IPS-18c (cell line): ENCODE measurements around the gene TOPBP1.
"Not testable (repeated sequence)": the region's sequence is repeated elsewhere in the genome, so short reads cannot be mapped to it uniquely, and the experiment has no call there.

Source experiments
- H3K4me3 ChIP-seq: 2 replicates; pipeline ENCODE4 v1.7.0; 2013; ENCODE audit warnings: low read depth, mild to moderate bottlenecking, low read length, moderate library complexity; ENCODE audit not compliant: insufficient read depth
- H3K9me3 ChIP-seq: one replicate; pipeline ENCODE4 v1.6.1; 2013; ENCODE audit warnings: mild to moderate bottlenecking, low read length, moderate library complexity; ENCODE audit not compliant: control insufficient read depth, insufficient read depth

Gene TOPBP1

GRCh38 chr3:133676336-133677118 is 14.8 kb upstream of the TOPBP1 start:
- Histone ChIP-seq H3K4me3 (no peak overlapping the region), H3K9me3 (no peaks in the 10 kb centered on the region)

- H3K9me3 ChIP-seq: no peaks in the 10 kb centered on the region
- no peak overlapping the region for H3K4me3 ChIP-seq
These were observed 14.0 kb upstream of the TOPBP1 start for GRCh38 chr3:133675631-133676335.

DNA sequence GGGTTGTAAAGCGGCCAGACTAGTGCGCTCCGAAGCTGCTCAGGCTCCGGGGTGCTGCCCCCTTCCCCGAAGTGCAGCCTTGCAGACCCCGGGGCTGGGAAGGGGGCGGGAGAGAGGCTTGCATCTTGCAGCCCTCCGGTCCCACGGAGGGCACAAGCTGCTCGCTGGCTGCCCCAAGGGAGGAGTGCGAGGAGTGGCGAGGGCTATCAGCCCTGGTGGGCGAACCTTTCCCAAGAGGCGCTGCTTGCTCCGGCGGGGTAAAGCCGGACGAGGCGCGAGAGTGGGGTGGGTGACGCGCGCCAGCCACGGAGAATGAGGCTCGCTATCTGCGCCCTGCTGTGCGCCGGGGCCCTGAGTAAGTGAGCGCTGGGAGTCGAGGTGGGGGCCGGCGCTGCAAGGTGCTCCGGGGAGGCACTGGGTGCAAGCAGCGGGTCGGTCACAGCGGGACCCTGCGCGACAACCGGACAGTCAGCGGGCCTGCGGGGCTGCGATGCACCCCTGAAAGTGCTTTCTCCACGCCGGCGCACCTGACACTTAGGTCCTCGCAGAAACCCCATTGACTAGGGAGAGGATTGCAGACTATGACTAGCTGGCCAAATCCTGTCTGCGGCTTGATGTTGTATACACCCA is 12.7 kb upstream of the TOPBP1 start:
- peak overlapping the region; percentile 51 for H3K4me3 ChIP-seq

GRCh38 chr3:133673746-133674145 is 12.0 kb upstream of the TOPBP1 start:
- H3K9me3 ChIP-seq: no peaks in the 10 kb centered on the region
- H3K4me3 ChIP-seq: peak overlapping the region; percentile 51

More for the DNA sequence above, 12.7 kb upstream of the TOPBP1 start:
- H3K9me3 ChIP-seq: no peaks in the 10 kb centered on the region

GRCh38 chr3:133672461-133672860 is 10.7 kb upstream of the TOPBP1 start:
- H3K9me3 ChIP-seq: no peaks in the 10 kb centered on the region
- no peak overlapping the region for H3K4me3 ChIP-seq

GRCh38 chr3:133670525-133670995 is 8.8 kb upstream of the TOPBP1 start:
- Histone ChIP-seq H3K4me3 (no peak overlapping the region), H3K9me3 (no peaks in the 10 kb centered on the region)

GRCh38 chr3:133669949-133670524 is 8.3 kb upstream of the TOPBP1 start:
- Histone ChIP-seq H3K9me3 (no peaks in the 10 kb centered on the region), H3K4me3 (no peak overlapping the region)

GRCh38 chr3:133667118-133667517 is 5.4 kb upstream of the TOPBP1 start:
- H3K9me3 ChIP-seq: no peaks in the 10 kb centered on the region
- H3K4me3 ChIP-seq: no peak overlapping the region

DNA sequence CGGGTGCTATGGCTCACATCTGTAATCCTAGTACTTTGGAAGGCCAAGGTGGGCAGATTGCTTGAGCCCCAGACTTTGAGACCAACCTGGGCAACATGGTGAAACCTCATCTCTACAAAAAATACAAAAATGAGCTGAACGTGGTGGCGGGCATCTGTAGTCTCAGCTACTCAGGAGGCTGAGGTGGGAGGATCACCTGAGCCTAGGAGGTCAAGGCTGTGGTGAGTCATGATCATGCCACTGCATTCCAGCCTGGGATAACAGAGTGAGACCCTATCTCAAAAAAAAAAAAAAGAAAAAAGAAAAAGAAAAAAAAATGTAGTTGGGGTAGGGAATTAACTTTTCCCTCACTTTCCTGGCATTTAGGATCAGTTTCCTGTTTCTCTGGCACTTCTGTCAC is 3.4 kb upstream of the TOPBP1 start:
- not testable (repeated sequence) for H3K9me3 ChIP-seq

GRCh38 chr3:133663569-133664313 is 2.0 kb upstream of the TOPBP1 start:
- Histone ChIP-seq H3K4me3 (no peak overlapping the region), H3K9me3 (no peaks in the 10 kb centered on the region)

More for the DNA sequence above, 3.4 kb upstream of the TOPBP1 start:
- not testable (repeated sequence) for H3K4me3 ChIP-seq

- H3K9me3 ChIP-seq: no peaks in the 10 kb centered on the region
- peak overlapping the region; percentile 91 for H3K4me3 ChIP-seq
These were observed 524 bp upstream of the TOPBP1 start for GRCh38 chr3:133662278-133662651.

DNA sequence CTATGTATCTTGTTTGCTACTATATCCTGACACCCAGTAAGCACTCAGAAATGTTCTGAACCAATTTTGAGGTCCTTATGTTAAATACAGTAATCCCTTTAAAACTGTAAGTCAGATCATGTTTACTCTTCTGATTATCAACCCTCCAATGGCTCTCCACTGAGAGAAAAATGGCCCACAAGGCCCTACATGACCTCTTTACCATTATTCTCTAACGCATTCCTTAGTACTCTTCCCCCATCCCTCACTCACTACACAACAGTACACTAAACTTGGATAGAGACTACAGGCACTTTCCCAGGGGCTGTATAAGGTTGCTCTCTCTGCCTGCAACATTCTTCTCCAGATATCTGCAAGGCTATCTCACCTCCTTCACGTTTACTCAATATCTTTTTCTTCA is 1.9 kb downstream of the TOPBP1 start:
- H3K9me3 ChIP-seq: no peaks in the 10 kb centered on the region
- no peak overlapping the region for H3K4me3 ChIP-seq

GRCh38 chr3:133655731-133656515 is 5.8 kb downstream of the TOPBP1 start:
- H3K4me3 ChIP-seq: no peak overlapping the region
- H3K9me3 ChIP-seq: no peaks in the 10 kb centered on the region

DNA sequence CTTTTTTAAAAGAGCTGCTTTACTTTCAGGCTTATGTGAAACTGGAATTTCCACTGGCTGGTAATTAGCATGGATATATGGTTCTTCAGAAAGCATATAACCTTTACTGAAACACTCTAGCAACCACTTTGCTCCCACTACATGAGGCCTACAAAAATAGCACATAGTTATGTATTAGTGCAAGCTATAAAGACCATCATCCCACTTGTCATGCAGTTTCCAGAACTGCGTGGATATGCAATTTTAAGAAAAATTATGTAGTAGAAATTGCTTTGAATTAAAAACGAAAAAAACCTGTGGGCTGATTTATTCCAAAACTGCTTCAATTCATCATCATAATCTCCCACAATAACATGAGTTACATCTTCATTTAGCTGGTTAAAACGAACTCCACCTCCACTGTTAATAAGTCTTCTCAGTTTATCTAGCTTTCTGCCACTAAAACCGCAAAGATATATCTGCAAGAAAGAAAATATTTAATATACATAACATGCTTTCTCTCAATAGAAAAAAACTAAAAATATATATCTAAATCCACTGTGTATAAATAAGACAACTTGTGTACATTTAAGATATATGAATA is 12.2 kb downstream of the TOPBP1 start:
- Histone ChIP-seq H3K9me3 (no peaks in the 10 kb centered on the region), H3K4me3 (no peak overlapping the region)

DNA sequence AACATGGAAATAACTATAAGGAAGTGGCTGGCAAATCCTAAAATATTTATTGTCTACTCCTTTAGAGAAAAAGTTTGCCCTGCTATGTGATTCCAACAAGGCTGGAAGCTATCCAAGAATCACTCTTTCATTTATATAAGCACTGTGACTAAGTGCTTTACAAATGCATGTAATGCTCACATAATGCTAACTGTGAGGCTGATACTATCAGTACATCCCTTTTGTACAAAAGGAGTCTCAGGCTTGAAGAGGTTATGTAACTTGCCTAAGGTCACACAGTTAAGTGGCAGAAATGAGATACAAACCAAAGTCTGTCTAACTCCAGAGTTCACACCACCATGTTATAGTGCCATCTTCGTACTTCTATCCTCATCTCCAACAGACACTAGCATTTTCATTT is 17.0 kb downstream of the TOPBP1 start:
- H3K9me3 ChIP-seq: no peaks in the 10 kb centered on the region
- no peak overlapping the region for H3K4me3 ChIP-seq

DNA sequence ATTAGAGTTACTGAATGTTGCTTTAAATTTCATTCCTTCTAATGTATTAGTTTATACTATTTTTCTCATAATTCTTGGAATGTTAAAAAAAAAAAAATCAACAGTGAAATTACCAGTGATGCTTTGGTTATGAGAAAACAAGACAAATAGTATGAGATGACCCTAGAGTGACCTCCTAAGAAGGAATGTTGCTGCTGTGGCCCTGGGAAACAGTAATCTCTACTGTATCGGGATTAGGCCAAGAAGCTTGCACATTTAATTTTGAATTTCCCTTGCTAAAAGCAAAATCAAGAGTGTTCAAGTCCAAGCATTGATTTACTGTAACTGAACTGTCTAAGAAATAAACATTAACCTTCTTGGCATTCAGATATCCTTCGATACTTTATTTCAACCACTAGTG is 18.1 kb downstream of the TOPBP1 start:
- Histone ChIP-seq H3K9me3 (no peaks in the 10 kb centered on the region), H3K4me3 (no peak overlapping the region)
